K562 (cell line): Measurements from ENCODE around the gene ZNRF3. TPM values are rescaled to one million over a fixed set of nuclear protein-coding genes. Genes with fewer than 3 reads are reported as not detected.

Experiments
- ATAC-seq: fragments of 200-7000 bp; cut with Tn5 transposase; 3 replicates; pipeline ENCODE4 v1.9.1; 2020; ENCODE audit warnings: moderate library complexity
- BruUV-seq: library from RNA; stranded (reverse); fragments of 400-500 nt; replicated peaks from 2 replicates; lab custom pipeline; 2021; lab: Mats Ljungman, UMichigan
- CTCF ChIA-PET: fragments of 300-600 bp; formaldehyde crosslinking; extraction: SDS; loops from one replicate; lab custom pipeline; 2021; ENCODE audit warnings: low intra/inter-chr PET ratio; lab: Yijun Ruan, JAX
- POLR2A ChIA-PET: fragments of 300-600, 350-650 bp; sonication (Branson Sonifier 250); formaldehyde crosslinking; extraction: SDS; loops from one replicate; lab custom pipeline; 2021; ENCODE audit warnings: antibody characterized with exemption, inconsistent platforms; lab: Yijun Ruan, JAX
- DNase-seq, 4 experiments: peaks; one replicate each; pipeline versions ENCODE4 v3.0.0 to v3.0.0-alpha.2; 2011 to 2018; ENCODE audit warnings: low spot score in 3 of 4, mixed read lengths in 3 of 4; ENCODE audit errors: extremely low read depth in 1 of 4
- FAIRE-seq: peaks from 2 replicates; lab custom pipeline; 2011; peaks lifted over from hg19 to GRCh38; lab: Jason Lieb, UNC
- H2AFZ ChIP-seq: 2 replicates; pipeline ENCODE4 v1.6.0; 2011; ENCODE audit warnings: low read depth, low read length, control low read depth, inconsistent platforms
- H3K27ac ChIP-seq: fragments of 200-600 bp; 3 replicates; pipeline ENCODE4 v1.8.0; 2011; ENCODE audit warnings: low read depth, mild to moderate bottlenecking, control low read depth, inconsistent platforms, low read length, moderate library complexity, mixed read lengths; ENCODE audit errors: extremely low read depth
- H3K27me3 ChIP-seq, 2 experiments: fragments of 300-600 bp in 1 of 2; 2 replicates in 1 of 2; 3 replicates in 1 of 2; pipeline versions ENCODE4 v1.6.0 to v1.8.0; 2011; ENCODE audit warnings: inconsistent platforms in 2 of 2, low read length in 2 of 2, mild to moderate bottlenecking in 1 of 2, mixed read lengths in 1 of 2, moderate library complexity in 1 of 2; ENCODE audit not compliant: control insufficient read depth in 2 of 2, insufficient read depth in 2 of 2
- H3K36me3 ChIP-seq: fragments of 300-600 bp; 3 replicates; pipeline ENCODE4 v1.8.0; 2011; ENCODE audit warnings: mild to moderate bottlenecking, low read length, inconsistent platforms; ENCODE audit not compliant: control insufficient read depth, insufficient read depth
- H3K4me1 ChIP-seq, 2 experiments: fragments of 200-600 bp in 1 of 2; replicated peaks in 1 of 2; 2 replicates in 1 of 2; 3 replicates in 1 of 2; pipeline versions ENCODE4 v1.5.1 to v1.8.0; 2011; ENCODE audit warnings: inconsistent platforms in 2 of 2, low read length in 2 of 2, mild to moderate bottlenecking in 1 of 2, mixed read lengths in 1 of 2, moderate library complexity in 1 of 2; ENCODE audit not compliant: control insufficient read depth in 2 of 2, insufficient read depth in 2 of 2
- H3K4me2 ChIP-seq: 2 replicates; pipeline ENCODE4 v1.6.1; 2011; ENCODE audit warnings: low read length, control low read depth, inconsistent platforms, mixed read lengths; ENCODE audit not compliant: insufficient read depth
- H3K4me3 ChIP-seq: fragments of 200-600 bp; sonication (generic), shearing (Covaris generic); 2 replicates; pipeline ENCODE4 v1.5.1; 2016; ENCODE audit warnings: control low read depth, inconsistent platforms
- H3K79me2 ChIP-seq: fragments of 200-600 bp; 3 replicates; pipeline ENCODE4 v1.8.0; 2011; ENCODE audit warnings: low read length, inconsistent platforms; ENCODE audit not compliant: control insufficient read depth, insufficient read depth
- H3K9ac ChIP-seq, 2 experiments: 2 replicates each; pipeline versions ENCODE4 v1.6.0 to v1.6.1; 2011; ENCODE audit warnings: low read depth in 2 of 2, low read length in 2 of 2, control low read depth in 1 of 2, inconsistent platforms in 1 of 2, mild to moderate bottlenecking in 1 of 2, mixed read lengths in 1 of 2; ENCODE audit not compliant: insufficient read depth in 1 of 2
- H3K9me1 ChIP-seq: one replicate; pipeline ENCODE4 v1.6.0; 2011; ENCODE audit warnings: inconsistent platforms, mild to moderate bottlenecking, low read length, moderate library complexity; ENCODE audit not compliant: control insufficient read depth, insufficient read depth
- H3K9me3 ChIP-seq: replicated peaks from 2 replicates; pipeline ENCODE4 v1.5.1; 2011; ENCODE audit warnings: low read depth, low read length, inconsistent platforms; ENCODE audit not compliant: control insufficient read depth, insufficient read depth
- H4K20me1 ChIP-seq: replicated peaks from 2 replicates; pipeline ENCODE4 v1.6.1; 2011; ENCODE audit warnings: low read length, inconsistent platforms, mixed read lengths; ENCODE audit not compliant: control insufficient read depth, insufficient read depth
- BCL6 ChIP-seq: fragments of 250-450 bp; sonication (Bioruptor Pico); IDR thresholded peaks from 2 replicates; pipeline ENCODE4 v1.4.0; 2020
- EGR1 ChIP-seq: fragments of 450-650 bp; conservative IDR thresholded peaks from 2 replicates; pipeline ENCODE4 v1.6.1; 2017; ENCODE audit warnings: mild to moderate bottlenecking
- ILF3 ChIP-seq: fragments of 450-650 bp; IDR thresholded peaks from 2 replicates; pipeline ENCODE4 v1.6.1; 2018; ENCODE audit warnings: antibody characterized with exemption, mild to moderate bottlenecking, moderate library complexity, borderline replicate concordance
- MEIS2 ChIP-seq: fragments of 450-650 bp; IDR thresholded peaks from 2 replicates; pipeline ENCODE4 v1.6.1; 2014; ENCODE audit warnings: mild to moderate bottlenecking; ENCODE audit not compliant: partially characterized antibody
- XRCC3 ChIP-seq: fragments of 450-650 bp; IDR thresholded peaks from 2 replicates; pipeline ENCODE4 v1.6.1; 2017; ENCODE audit warnings: mild to moderate bottlenecking, moderate library complexity
- ZNF3 ChIP-seq: fragments of 250-450 bp; sonication (Bioruptor Pico); IDR thresholded peaks from 2 replicates; pipeline ENCODE4 v1.5.0; 2021; ENCODE audit warnings: mild to moderate bottlenecking, moderate library complexity
- ZNF561 ChIP-seq: fragments of 450-650 bp; formaldehyde crosslinking; conservative IDR thresholded peaks from 2 replicates; pipeline ENCODE4 v1.4.0; 2020; ENCODE audit warnings: mild to moderate bottlenecking, moderate library complexity
- ZNF77 ChIP-seq: fragments of 250-450 bp; sonication (Bioruptor Pico); IDR thresholded peaks from 2 replicates; pipeline ENCODE4 v1.5.0; 2020
- WGBS: fragments of 100-300 bp; shearing (Covaris generic); methylation state at CpG from one replicate; pipeline ENCODE4 v1.1.6; 2016; ENCODE audit warnings: low coverage, mixed read lengths; ENCODE audit not compliant: insufficient coverage; ENCODE audit errors: missing lambda C conversion rate; 5-methylcytosine and 5-hydroxymethylcytosine counted together
- in situ Hi-C: fragments of 300-500 bp; cut with MboI; formaldehyde crosslinking; loops from 4 replicates; pipeline ENCODE4 v1.15.0; 2018; ENCODE audit warnings: inconsistent platforms, mixed read lengths
- intact Hi-C: fragments of 100-400 bp; cut with micrococcal nuclease; formaldehyde crosslinking; loops from 2 replicates; pipeline ENCODE4 v1.14.2; 2022
- polyA plus RNA-seq, 8 experiments: library from polyadenylated mRNA; depleted of rRNA in 4 of 8; stranded (reverse) in 5 of 8; unstranded in 3 of 8; fragments of >200 nt; fragmentation: Nextera tagmentation in 2 of 8; fragmentation: Illumina TruSeq in 1 of 8; extraction: Ambion mirVana in 2 of 8; extraction: Trizol in 1 of 8; gene quantifications; 2 replicates each; pipeline versions ENCODE4 v1.2.1 to v1.2.3, GENCODE V29; 2011 to 2014; ENCODE audit warnings: inconsistent platforms in 1 of 8, missing spikeins in 1 of 8
- total RNA-seq, 7 experiments: library from RNA; depleted of rRNA in 6 of 7; stranded (reverse); fragments of >200 nt in 6 of 7; fragmentation: Illumina TruSeq in 2 of 7; extraction: Trizol in 2 of 7; gene quantifications; 2 replicates each; pipeline versions ENCODE4 v1.2.1 to v1.2.3, GENCODE V29; 2011 to 2021; ENCODE audit warnings: low replicate concordance in 1 of 7
- TF ChIP-seq, protein P1 (sequence below), 2 experiments: fragments of 450-650 bp in 1 of 2; sonication (generic) in 1 of 2; formaldehyde crosslinking in 1 of 2; IDR thresholded peaks in 1 of 2; conservative IDR thresholded peaks in 1 of 2; 2 replicates each; pipeline versions ENCODE4 v1.6.1 to v1.8.1; 2016 to 2023; ENCODE audit warnings: mild to moderate bottlenecking in 2 of 2, moderate library complexity in 2 of 2, inconsistent platforms in 1 of 2, missing genetic modification reagents in 1 of 2
- TF ChIP-seq, protein P2 (sequence below): fragments of 200-800 bp; sonication (Bioruptor generic); IDR thresholded peaks from 2 replicates; pipeline ENCODE4 v1.6.1; 2017; ENCODE audit warnings: missing genetic modification characterization, missing compliant biosample characterization
- TF ChIP-seq, protein P3 (sequence below): fragments of 450-650 bp; conservative IDR thresholded peaks from 2 replicates; pipeline ENCODE4 v1.6.1; 2016; ENCODE audit warnings: missing genetic modification characterization, low read depth, mild to moderate bottlenecking, control low read depth, missing compliant biosample characterization
- TF ChIP-seq, protein P4 (sequence below): sonication (generic); formaldehyde crosslinking; IDR thresholded peaks from 2 replicates; pipeline ENCODE4 v1.8.1; 2022; ENCODE audit warnings: missing genetic modification reagents
- TF ChIP-seq, protein P5 (sequence below): fragments of 250-450 bp; sonication (Bioruptor Pico); IDR thresholded peaks from 2 replicates; pipeline ENCODE4 v1.5.0; 2020; ENCODE audit warnings: mild to moderate bottlenecking

Gene ZNRF3
- total and polyA plus RNA-seq, 9 of the 15 experiments (the other 6 are each of a cell fraction or from before 2014, with no cell fraction given) = 0.41 to 5.9 (median 1.7) TPM

DNA sequence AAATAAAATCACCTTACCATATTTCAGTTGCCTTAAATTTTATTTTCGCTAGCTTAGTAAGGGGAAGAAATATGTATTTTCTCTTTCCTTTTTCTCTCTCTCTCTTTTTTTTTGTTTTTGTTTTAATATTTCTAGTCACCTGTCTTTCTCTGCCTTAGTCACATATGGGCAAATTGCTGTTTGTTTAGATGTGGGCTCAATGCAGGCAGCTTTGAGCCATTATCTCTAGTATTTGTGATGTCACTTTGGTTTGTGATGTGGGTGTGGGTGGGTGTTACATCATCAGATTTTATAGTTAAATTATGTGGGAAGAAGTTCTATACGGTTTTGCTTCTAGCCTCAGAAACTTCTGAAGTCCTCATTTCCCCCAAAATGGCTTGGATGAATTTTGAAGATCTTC lies 178.4 kb downstream of the ZNRF3 start, which contains the start of gene C22orf31 (continued):
- TF ChIP-seq, protein P1, sequence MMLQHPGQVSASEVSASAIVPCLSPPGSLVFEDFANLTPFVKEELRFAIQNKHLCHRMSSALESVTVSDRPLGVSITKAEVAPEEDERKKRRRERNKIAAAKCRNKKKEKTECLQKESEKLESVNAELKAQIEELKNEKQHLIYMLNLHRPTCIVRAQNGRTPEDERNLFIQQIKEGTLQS (IDR thresholded peaks at IDR 0.05) = peak; percentile 80
- TF ChIP-seq, protein P1 (CRISPR knock-in tag; conservative IDR thresholded peaks at IDR 0.05) = no peak
- TF ChIP-seq, protein P2, sequence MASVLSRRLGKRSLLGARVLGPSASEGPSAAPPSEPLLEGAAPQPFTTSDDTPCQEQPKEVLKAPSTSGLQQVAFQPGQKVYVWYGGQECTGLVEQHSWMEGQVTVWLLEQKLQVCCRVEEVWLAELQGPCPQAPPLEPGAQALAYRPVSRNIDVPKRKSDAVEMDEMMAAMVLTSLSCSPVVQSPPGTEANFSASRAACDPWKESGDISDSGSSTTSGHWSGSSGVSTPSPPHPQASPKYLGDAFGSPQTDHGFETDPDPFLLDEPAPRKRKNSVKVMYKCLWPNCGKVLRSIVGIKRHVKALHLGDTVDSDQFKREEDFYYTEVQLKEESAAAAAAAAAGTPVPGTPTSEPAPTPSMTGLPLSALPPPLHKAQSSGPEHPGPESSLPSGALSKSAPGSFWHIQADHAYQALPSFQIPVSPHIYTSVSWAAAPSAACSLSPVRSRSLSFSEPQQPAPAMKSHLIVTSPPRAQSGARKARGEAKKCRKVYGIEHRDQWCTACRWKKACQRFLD = no peak
- TF ChIP-seq EGR1 = peak; percentile 35; the same call in 1 of the 2 replicates

DNA sequence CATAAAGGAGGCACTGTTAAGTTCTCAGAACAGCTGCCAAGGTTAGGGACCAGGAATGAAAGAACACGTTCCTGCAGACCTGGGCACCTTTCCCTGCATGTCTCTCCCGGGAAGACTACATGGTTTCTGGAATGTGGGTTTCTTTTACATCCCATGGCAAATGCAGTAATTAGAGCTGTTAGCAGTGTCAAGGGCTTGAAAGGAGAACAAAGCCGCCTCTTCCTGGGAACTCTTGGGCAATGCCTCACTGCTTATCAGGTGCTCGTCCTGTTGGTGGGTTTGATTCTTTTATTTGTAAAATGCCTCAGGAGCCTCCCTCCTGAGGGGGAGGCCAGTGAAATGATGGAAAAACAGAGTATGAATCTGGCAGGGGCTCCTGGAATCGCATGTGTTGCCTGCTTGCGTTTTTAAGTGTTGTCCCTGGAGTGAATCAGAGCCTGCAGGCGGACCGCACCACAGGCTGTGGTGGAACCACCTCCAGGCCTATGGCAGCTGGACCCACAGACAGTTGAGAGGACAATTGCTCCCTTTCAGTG lies 179.0 kb downstream of the ZNRF3 start:
- Histone ChIP-seq H3K27me3 (no peaks in the 10 kb centered on the region; a peak in 1 of 5 replicates), H3K36me3 (no peaks in the 10 kb centered on the region), H3K9me1 (no peaks in the 10 kb centered on the region), H3K9ac (no peak overlapping the region), H3K4me3 (no peak overlapping the region), H3K9me3 (no peaks in the 10 kb centered on the region), H3K4me2 (no peak overlapping the region), H3K79me2 (no peaks in the 10 kb centered on the region), H2AFZ (no peak overlapping the region), H3K4me1 (peaks cover 4 to 7% of the 10 kb centered on the region in 2 experiments; a peak in 3 of 5 replicates), H4K20me1 (no peaks in the 10 kb centered on the region), H3K27ac (no peak overlapping the region)
- FAIRE-seq (no peak), ATAC-seq (no peak; the same call in 1 of the 3 replicates), DNase-seq (no peak)
- TF ChIP-seq, protein P3, sequence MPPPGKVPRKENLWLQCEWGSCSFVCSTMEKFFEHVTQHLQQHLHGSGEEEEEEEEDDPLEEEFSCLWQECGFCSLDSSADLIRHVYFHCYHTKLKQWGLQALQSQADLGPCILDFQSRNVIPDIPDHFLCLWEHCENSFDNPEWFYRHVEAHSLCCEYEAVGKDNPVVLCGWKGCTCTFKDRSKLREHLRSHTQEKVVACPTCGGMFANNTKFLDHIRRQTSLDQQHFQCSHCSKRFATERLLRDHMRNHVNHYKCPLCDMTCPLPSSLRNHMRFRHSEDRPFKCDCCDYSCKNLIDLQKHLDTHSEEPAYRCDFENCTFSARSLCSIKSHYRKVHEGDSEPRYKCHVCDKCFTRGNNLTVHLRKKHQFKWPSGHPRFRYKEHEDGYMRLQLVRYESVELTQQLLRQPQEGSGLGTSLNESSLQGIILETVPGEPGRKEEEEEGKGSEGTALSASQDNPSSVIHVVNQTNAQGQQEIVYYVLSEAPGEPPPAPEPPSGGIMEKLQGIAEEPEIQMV = no peak
- TF ChIP-seq, protein P4, sequence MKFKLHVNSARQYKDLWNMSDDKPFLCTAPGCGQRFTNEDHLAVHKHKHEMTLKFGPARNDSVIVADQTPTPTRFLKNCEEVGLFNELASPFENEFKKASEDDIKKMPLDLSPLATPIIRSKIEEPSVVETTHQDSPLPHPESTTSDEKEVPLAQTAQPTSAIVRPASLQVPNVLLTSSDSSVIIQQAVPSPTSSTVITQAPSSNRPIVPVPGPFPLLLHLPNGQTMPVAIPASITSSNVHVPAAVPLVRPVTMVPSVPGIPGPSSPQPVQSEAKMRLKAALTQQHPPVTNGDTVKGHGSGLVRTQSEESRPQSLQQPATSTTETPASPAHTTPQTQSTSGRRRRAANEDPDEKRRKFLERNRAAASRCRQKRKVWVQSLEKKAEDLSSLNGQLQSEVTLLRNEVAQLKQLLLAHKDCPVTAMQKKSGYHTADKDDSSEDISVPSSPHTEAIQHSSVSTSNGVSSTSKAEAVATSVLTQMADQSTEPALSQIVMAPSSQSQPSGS (CRISPR knock-in tag) = no peak
- TF ChIP-seq, protein P5, sequence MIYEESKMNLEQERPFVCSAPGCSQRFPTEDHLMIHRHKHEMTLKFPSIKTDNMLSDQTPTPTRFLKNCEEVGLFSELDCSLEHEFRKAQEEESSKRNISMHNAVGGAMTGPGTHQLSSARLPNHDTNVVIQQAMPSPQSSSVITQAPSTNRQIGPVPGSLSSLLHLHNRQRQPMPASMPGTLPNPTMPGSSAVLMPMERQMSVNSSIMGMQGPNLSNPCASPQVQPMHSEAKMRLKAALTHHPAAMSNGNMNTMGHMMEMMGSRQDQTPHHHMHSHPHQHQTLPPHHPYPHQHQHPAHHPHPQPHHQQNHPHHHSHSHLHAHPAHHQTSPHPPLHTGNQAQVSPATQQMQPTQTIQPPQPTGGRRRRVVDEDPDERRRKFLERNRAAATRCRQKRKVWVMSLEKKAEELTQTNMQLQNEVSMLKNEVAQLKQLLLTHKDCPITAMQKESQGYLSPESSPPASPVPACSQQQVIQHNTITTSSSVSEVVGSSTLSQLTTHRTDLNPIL (CRISPR knock-in tag) = no peak
- TF ChIP-seq ZNF3 (CRISPR knock-in tag) (no peak), ZNF561 (CRISPR knock-in tag) (no peak), BCL6 (CRISPR knock-in tag) (no peak), MEIS2 (no peak), ILF3 (no peak), ZNF77 (CRISPR knock-in tag) (no peak), XRCC3 (no peak)
- in situ Hi-C loops (no loop called here), intact Hi-C loops (loop anchor here (10.0 kb wide), 1 partner anchor 92 kb away; no protein-coding TSS in a partner anchor)
- WGBS = 23% methylated on average over 8 of the region's 8 CpGs
- BruUV-seq = no TSS peak
- POLR2A ChIA-PET = no interaction called here
- CTCF ChIA-PET = no interaction called here
